Endodermal cell (in vitro differentiated cells): Measurements from ENCODE around the gene ARID5B. TPM values are rescaled to one million over a fixed set of nuclear protein-coding genes. Genes with fewer than 3 reads are reported as not detected.
A peak's percentile ranks its signal among the peaks of the same experiment; 100 is the strongest.

Source experiments
- DNase-seq: peaks from one replicate; pipeline ENCODE4 v3.0.0-alpha.2; 2017
- H3K27ac ChIP-seq: 2 replicates; pipeline ENCODE4 v1.5.1; 2013; ENCODE audit warnings: mild to moderate bottlenecking, low read depth, low read length, moderate library complexity
- H3K27me3 ChIP-seq: 2 replicates; pipeline ENCODE4 v1.6.1; 2013; ENCODE audit warnings: mild to moderate bottlenecking, low read length, moderate library complexity; ENCODE audit not compliant: insufficient read depth, control insufficient read depth, poor library complexity, severe bottlenecking
- H3K36me3 ChIP-seq: 2 replicates; pipeline ENCODE4 v1.7.0; 2013; ENCODE audit warnings: mild to moderate bottlenecking, low read length, moderate library complexity; ENCODE audit not compliant: control insufficient read depth, insufficient read depth
- H3K4me1 ChIP-seq: one replicate; pipeline ENCODE4 v1.7.0; 2013; ENCODE audit warnings: low read length; ENCODE audit not compliant: control insufficient read depth, insufficient read depth
- H3K4me3 ChIP-seq: 2 replicates; pipeline ENCODE4 v1.5.1; 2013; ENCODE audit warnings: mild to moderate bottlenecking, low read length, moderate library complexity
- H3K9ac ChIP-seq: 2 replicates; pipeline ENCODE4 v1.6.1; 2013; ENCODE audit warnings: mild to moderate bottlenecking, low read length, moderate library complexity; ENCODE audit not compliant: poor library complexity, severe bottlenecking; ENCODE audit errors: extremely low read depth
- H3K9me3 ChIP-seq: 2 replicates; pipeline ENCODE4 v1.6.1; 2013; ENCODE audit warnings: mild to moderate bottlenecking, low read length, moderate library complexity; ENCODE audit not compliant: control insufficient read depth
- H3K27ac Mint-ChIP-seq: 2 replicates; pipeline ENCODE4 v1.8.0; 2020; ENCODE audit warnings: mixed read lengths
- H3K27me3 Mint-ChIP-seq: 2 replicates; pipeline ENCODE4 v1.8.0; 2021; ENCODE audit warnings: mild to moderate bottlenecking, mixed read lengths; ENCODE audit not compliant: insufficient read depth
- H3K36me3 Mint-ChIP-seq: 2 replicates; pipeline ENCODE4 v1.8.0; 2020; ENCODE audit warnings: low read depth, mixed read lengths
- H3K4me1 Mint-ChIP-seq: 2 replicates; pipeline ENCODE4 v1.8.0; 2020; ENCODE audit warnings: mixed read lengths
- H3K4me3 Mint-ChIP-seq: 2 replicates; pipeline ENCODE4 v1.8.0; 2020; ENCODE audit warnings: mild to moderate bottlenecking, moderate library complexity, mixed read lengths
- H3K9me3 Mint-ChIP-seq: 2 replicates; pipeline ENCODE4 v1.8.0; 2020; ENCODE audit warnings: mild to moderate bottlenecking, mixed read lengths
- WGBS, 2 experiments: methylation state at CpG; one replicate each; pipeline versions ENCODE4 v1.1.5 to v1.1.7; 2013; ENCODE audit warnings: missing lambda C conversion rate in 2 of 2, mixed read lengths in 1 of 2; ENCODE audit not compliant: insufficient coverage in 1 of 2, insufficient read length in 1 of 2; 5-methylcytosine and 5-hydroxymethylcytosine counted together
- total RNA-seq, 2 donors: library from RNA; stranded (reverse); fragmentation: NEBNext Ultra II Directional in 1 of 2; extraction: Animal tissue kit (Norgen Biotek cat#: 25700) in 1 of 2; gene quantifications; 2 replicates in 1 of 2; 3 replicates in 1 of 2; pipeline ENCODE4 v1.2.1, GENCODE V29; 2021
- TF ChIP-seq, protein P1 (sequence below): fragments of 200-600 bp; sonication (generic); conservative IDR thresholded peaks from 2 replicates; pipeline ENCODE4 v1.5.0; 2021; ENCODE audit warnings: antibody characterized with exemption, mild to moderate bottlenecking

The ARID5B gene
- total RNA-seq, 2 donors from 2014 or later: 1.2 to 1.8 TPM

DNA sequence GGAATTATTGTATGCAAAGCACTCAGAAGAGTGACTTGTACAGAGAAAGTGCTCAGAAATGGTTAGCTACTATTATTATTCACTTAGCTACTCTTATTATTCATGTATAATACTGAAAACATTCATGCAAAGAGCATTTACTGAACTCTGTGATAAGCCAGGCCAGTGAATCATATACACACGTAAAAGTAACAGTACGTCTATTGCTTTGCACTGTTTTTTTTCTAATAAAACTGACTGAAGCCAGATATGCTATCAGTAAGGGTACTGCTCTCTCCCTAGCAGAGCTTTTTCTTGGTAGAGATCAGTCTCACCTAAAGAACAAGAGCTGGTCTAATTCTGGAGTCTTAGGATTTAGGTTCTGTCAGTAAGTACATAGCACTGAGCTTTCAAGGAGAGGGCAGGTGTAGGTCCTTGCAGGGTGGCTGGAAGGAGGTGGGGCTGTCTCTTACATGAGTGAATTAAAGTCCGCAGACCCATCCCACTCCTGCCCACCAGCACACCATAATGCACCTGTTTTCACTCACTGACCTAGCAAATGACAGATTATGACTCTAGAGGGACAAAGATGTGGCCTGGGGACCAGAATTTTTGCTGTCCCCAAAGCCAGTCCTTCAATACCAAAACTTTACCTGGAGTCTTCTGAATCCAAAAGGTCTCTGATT, 145.9 kb downstream of the ARID5B start:
- Mint-ChIP-seq H3K36me3 (peaks cover 2% of the 10 kb centered on the region), H3K27ac (no peak overlapping the region)
- peaks cover 24% of the 10 kb centered on the region for H3K4me1 ChIP-seq

GRCh38 chr10:62047960-62048383, 146.5 kb downstream of the ARID5B start:
- H3K4me3 Mint-ChIP-seq: no peak overlapping the region

More for the DNA sequence above, 145.9 kb downstream of the ARID5B start:
- Histone ChIP-seq H3K27ac (no peak overlapping the region), H3K9ac (no peak overlapping the region), H3K9me3 (no peaks in the 10 kb centered on the region), H3K4me3 (no peak overlapping the region), H3K36me3 (no peaks in the 10 kb centered on the region), H3K27me3 (no peaks in the 10 kb centered on the region)
- WGBS, 2 experiments: 93 to 96% methylated on average over 2 to 3 of the region's 3 CpGs
- TF ChIP-seq, protein P1, sequence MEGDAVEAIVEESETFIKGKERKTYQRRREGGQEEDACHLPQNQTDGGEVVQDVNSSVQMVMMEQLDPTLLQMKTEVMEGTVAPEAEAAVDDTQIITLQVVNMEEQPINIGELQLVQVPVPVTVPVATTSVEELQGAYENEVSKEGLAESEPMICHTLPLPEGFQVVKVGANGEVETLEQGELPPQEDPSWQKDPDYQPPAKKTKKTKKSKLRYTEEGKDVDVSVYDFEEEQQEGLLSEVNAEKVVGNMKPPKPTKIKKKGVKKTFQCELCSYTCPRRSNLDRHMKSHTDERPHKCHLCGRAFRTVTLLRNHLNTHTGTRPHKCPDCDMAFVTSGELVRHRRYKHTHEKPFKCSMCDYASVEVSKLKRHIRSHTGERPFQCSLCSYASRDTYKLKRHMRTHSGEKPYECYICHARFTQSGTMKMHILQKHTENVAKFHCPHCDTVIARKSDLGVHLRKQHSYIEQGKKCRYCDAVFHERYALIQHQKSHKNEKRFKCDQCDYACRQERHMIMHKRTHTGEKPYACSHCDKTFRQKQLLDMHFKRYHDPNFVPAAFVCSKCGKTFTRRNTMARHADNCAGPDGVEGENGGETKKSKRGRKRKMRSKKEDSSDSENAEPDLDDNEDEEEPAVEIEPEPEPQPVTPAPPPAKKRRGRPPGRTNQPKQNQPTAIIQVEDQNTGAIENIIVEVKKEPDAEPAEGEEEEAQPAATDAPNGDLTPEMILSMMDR: no peak
- DNase-seq: no peak
- H3K9me3 Mint-ChIP-seq: no peaks in the 10 kb centered on the region
- no peak overlapping the region for H3K4me3 Mint-ChIP-seq
- H3K4me1 Mint-ChIP-seq: peaks cover 68% of the 10 kb centered on the region
- H3K27me3 Mint-ChIP-seq: no peaks in the 10 kb centered on the region

DNA sequence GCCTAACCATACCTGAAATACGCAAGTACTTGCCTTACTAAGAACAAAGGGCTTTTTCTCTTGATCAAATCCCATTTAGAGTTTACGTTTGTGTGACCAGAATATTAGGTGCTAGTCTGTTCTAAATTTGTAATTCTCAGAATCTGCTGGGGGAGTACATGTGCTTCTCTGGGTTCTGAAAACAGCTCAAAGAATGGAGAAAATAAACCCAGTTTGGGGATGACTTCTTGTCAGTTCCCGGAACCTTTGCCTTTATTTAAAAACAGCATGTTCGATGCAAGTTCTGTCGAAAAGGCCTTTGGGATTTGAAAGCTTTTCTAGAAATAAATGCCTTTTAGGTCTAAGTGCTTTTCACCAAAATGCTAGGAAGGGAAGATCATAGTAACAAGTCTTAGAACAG, 147.0 kb downstream of the ARID5B start:
- Mint-ChIP-seq H3K4me3 (peak overlapping the region; percentile 52), H3K36me3 (peaks cover 7% of the 10 kb centered on the region), H3K27me3 (no peaks in the 10 kb centered on the region), H3K27ac (peak overlapping the region; percentile 93), H3K4me1 (peaks cover 62% of the 10 kb centered on the region), H3K9me3 (no peaks in the 10 kb centered on the region)
- no peak for DNase-seq
- no peaks in the 10 kb centered on the region for H3K9me3 ChIP-seq
- H3K9ac ChIP-seq: no peak overlapping the region
- H3K27ac ChIP-seq: peak overlapping the region; percentile 50
- peaks cover 24% of the 10 kb centered on the region for H3K4me1 ChIP-seq
- no peaks in the 10 kb centered on the region for H3K27me3 ChIP-seq
- TF ChIP-seq, protein P1: no peak
- H3K36me3 ChIP-seq: no peaks in the 10 kb centered on the region
- H3K4me3 ChIP-seq: peak overlapping the region; percentile 71
- WGBS, 2 experiments: 80 to 84% methylated on average over 5 of the region's 5 CpGs

More at GRCh38 chr10:62047960-62048383, 146.5 kb downstream of the ARID5B start:
- no peak overlapping the region for H3K4me3 ChIP-seq
- Mint-ChIP-seq H3K27ac (no peak overlapping the region), H3K4me1 (peaks cover 67% of the 10 kb centered on the region), H3K36me3 (peaks cover 7% of the 10 kb centered on the region), H3K27me3 (no peaks in the 10 kb centered on the region), H3K9me3 (no peaks in the 10 kb centered on the region)
- no peak for DNase-seq
- 86 to 93% methylated on average over 1 to 2 of the region's 2 CpGs for WGBS, 2 experiments
- H3K27ac ChIP-seq: no peak overlapping the region
- no peaks in the 10 kb centered on the region for H3K9me3 ChIP-seq
- H3K36me3 ChIP-seq: no peaks in the 10 kb centered on the region
- TF ChIP-seq, protein P1: no peak
- no peaks in the 10 kb centered on the region for H3K27me3 ChIP-seq
- peaks cover 24% of the 10 kb centered on the region for H3K4me1 ChIP-seq
- no peak overlapping the region for H3K9ac ChIP-seq
